T-cell (primary cell): ENCODE data around the gene ARHGEF11. TPM values are rescaled to one million over a fixed set of nuclear protein-coding genes. Genes with fewer than 3 reads are reported as not detected.

ENCODE experiments used
- total RNA-seq, 35 experiments: library from RNA in 6 of 35; stranded (reverse) in 6 of 35; fragments of 120-200 nt in 1 of 35; gene quantifications; one replicate each; pipeline versions ENCODE4 v1.2.1 to v1.2.4 and lab custom pipeline; 2013 to 2026

ARHGEF11 gene
- total RNA-seq, 5 donors from 2014 or later (not counting 1 experiment from before 2014, with no cell fraction given): 20.7 to 34.6 (median 34.1) TPM

Other genes starting within 250 kb of the ARHGEF11 start
- 100 to 1,000 TPM in 1 of 5 donors, 10 to 100 TPM in 4; 42.8 to 110 (median 66.8) TPM for gene SH2D2A, start 228.9 kb downstream of the ARHGEF11 start, total RNA-seq
- gene INSRR, start 186.6 kb downstream of the ARHGEF11 start, total RNA-seq: under 1 TPM in 1 of 5 donors, not detected in 4; 0.07 TPM
- 1 to 10 TPM in 1 of 5 donors, under 1 TPM in 4; 0.36 to 1.2 (median 0.60) TPM for gene NTRK1, start 184.9 kb downstream of the ARHGEF11 start, total RNA-seq
- under 1 TPM; 0.09 to 0.67 (median 0.28) TPM for gene PEAR1, start 152.0 kb downstream of the ARHGEF11 start, total RNA-seq
- not detected for gene LRRC71, start 125.1 kb downstream of the ARHGEF11 start, total RNA-seq
- gene ETV3L, start 54.1 kb upstream of the ARHGEF11 start, total RNA-seq: not detected
- 10 to 100 TPM; 30.6 to 86.3 (median 33.4) TPM for gene ETV3, start 92.7 kb upstream of the ARHGEF11 start, total RNA-seq